Measurements from ENCODE around the gene DSPP.
"Not testable (repeated sequence)": the region's sequence is repeated elsewhere in the genome, so short reads cannot be mapped to it uniquely, and the experiment has no call there.

DSPP gene

DNA sequence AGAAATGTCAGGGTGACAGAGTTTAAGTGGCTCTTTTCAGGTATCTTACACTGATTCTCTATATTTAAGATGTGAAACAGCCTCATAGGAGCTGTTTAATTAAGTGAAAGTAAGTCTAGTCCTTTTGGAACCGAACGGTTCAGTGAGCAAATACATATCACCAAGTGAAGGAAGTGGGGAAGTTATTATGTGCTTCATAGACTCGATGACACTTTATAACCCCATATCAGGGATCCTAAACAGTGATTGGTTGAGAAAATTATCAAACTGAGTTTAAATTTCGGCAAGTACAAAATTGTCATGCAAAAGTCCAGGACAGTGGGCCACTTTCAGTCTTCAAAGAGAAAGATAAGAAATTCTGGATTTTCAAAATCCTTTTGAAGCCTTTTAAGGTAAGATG, at the start of gene DSPP:
TSS of gene DSPP (plus strand) at position 301 of the 400 bp plus-strand sequence. CDS start 2,380 bp downstream, outside the sequence.
- no peak for DNase-seq

DNA sequence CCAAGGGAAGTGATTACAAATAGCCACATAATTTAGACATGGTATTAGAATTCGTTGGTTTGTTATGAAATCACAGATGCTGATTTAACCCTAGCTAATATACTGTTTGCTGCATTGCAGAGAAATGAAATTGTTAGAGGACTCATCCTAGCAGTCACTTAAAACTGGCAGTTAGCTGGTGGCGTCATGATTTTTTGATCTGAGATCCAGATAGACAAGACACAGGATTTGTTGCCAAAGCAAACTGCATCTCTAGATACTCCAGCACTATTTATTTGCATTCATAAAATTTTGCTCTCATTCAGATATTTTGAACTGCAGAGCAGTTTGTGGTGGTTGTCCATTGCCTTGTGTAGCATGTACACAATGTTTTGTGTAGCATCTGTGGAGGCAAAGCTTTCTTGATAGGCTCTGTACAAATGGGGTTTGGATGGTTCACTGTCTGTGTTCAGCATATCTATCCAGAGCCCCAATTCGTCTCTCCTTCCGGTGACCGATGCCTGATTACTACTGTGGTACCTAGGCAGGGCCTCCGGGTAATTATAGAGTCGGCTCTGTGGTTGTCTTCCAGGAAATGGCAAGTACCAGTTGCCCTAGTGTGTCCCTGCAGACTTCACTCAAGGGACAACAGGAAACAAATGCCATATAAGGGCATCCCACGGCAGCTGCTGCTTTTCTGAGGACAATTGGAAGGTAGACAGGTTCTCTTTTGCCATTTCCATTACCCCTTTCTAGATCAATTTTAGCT, 49.1 kb upstream of the DSPP start:
- peak; percentile 62 for DNase-seq

DNA sequence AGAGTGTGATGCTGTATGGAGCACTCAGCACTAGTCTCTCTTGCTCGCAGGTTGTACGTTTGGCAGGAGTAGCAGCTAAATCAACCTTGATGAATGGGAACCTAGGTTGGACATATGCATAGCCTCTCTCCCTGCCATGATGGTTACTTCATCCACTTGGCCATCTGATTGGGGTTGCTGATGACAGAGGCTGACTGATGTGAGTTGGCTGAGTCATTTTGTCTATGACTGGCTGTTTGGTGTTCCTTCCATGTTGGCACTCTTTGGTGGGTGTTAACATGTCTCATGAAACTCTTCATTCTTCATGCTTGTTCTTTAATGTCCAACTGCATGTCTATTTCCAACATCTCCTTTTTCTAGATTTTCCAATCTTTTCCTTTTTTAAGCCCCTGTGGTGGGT, 47.5 kb upstream of the DSPP start:
- no peak for DNase-seq

DNA sequence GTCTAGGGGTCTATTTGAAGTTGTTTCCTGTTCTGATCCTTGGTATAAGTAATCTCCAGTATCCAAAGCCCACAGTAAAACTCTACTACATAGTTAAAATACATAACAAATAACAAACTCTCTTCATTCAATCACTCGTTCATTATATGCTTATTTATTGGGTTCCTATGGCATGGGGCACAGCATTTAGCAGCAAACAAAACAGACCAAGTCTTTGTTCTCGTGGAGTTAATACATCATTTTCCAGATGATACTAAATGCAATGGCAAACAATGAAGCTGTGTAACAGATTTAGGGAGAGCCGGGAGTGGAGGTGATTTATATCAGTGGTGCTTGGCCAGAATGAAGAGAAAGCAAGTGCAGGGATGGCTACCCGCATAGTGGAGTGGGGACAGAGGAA, 42.6 kb upstream of the DSPP start:
- no peak for DNase-seq

DNA sequence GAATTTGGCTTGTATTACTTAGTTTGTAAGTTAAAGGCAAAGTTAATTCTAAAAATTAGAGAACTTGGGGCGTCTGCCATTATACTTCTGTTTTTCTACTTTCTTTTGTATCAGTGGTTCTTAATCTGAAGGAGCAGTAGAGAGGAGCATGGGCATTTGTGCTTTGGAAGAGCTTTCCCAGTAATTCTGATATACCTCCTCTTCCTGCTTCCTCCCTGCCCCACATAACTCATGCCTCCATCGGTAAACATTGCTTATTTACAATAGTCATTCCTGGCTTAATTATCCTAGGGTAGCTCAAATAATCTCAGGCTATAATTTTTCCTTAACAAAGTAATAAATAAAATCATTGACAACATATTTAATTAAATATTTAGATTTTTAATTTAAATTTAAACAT, 42.1 kb upstream of the DSPP start:
- no peak for DNase-seq

DNA sequence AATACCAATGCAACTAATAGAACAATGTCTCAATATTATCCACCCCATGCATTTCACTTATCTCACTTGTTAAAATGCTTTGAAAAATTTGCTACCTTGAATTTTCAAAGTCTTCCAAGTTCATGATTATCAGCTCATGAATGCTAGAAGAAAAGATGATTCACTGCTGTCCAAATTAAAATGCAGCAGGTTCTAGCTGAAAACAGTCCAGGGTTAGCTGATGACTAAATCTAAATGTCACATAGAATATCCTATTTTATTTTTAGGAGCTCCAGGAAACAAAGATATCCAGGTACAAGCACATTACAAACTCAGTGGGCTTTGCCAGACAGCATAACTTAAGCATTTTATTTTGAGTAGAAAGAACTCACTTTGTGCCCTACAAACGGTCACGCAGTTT, 41.1 kb upstream of the DSPP start:
- DNase-seq = no peak

DNA sequence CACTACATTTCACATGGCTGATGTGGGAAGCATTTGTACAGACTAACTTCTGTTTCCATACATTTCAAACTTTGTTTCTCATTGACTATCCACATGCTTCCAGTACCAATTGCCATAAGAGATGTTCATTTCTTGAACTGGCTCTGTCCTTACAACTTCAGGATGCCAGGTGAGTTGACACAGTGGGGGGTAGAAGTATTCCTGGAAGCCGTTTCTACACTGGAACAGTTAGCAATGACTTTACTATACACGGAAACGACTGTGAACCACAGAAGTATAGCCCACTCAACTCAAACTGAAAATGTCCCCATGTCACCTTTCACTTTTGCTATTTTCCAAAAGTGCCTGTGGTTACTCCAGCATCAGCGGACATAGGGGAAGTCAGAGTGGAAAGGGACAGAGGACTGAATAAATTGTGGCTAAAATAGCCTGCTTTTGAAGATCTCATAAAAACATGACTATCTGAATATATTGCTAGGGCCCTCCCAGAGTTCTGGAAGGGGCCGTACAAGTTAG, 38.0 kb upstream of the DSPP start:
- no peak for DNase-seq

DNA sequence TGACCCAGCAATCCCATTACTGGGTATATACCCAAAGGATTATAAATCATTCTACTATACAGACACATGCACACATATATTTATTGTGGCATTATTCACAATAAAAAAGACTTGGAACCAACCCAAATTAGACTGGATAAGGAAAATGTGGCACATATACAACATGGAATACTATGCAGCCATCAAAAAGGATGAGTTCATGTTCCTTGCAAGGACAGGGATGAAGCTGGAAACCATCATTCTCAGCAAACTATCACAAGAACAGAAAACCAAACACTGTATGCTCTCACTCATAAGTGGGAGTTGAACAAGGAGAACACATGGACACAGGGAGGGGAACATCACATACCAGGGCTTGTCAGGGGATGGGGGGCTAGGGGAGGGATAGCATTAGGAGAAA, 34.0 kb upstream of the DSPP start:
- DNase-seq = not testable (repeated sequence)

DNA sequence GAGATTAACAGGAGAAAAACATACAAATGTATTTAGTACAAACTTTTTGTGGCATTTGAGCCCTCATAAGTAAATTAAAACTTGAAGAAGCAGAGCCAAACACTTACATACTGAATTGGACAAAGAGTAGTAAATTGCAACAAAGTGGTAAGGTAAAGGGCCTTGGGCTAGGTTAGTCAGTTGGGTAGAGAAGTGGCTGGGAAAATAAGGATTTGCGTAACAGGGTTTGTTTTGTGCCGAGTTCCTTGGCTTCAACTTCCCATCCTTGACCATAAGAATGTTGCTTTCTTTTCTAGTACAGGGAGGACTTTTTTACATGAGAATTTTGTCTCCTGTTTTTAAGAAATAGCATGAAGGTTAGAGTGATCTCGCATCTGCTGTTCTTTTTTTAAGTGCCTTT, 33.3 kb upstream of the DSPP start:
- no peak for DNase-seq

DNA sequence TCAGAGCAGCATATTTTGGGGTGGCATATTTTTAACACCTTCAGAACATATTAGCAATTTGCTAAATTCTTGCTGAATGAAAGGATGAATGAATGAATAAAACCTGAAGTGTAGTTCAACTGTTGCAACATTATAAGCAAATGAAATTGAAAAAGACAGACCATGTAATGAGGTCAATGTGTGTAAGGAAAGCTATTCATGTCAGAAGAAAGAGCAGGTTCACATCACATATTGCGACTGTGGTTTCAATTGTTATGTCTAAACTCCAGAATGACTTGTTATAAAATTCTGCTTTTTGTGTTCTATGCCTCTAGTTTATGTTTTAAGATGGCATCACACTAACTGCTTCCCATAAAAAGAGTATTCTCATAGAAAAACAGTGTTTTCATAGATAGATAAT, 32.9 kb upstream of the DSPP start:
- no peak for DNase-seq

DNA sequence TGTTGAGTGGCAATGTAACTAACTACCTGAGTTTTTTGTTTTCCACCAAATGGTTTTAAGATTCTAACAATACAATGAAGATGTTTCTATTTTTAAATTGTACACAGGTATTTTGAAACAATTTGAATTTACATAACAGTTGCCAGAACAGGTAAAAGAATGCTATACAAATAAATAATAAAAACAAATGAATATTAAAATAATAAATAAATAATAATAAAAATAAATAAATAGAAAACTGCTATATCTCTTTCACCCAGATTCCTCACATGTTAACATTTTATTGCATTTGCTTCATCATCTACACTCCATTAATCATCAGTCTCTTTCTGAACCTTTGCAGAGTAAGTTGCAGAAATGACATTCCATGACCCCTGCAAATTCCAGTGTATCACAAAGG, 32.3 kb upstream of the DSPP start:
- DNase-seq = no peak

DNA sequence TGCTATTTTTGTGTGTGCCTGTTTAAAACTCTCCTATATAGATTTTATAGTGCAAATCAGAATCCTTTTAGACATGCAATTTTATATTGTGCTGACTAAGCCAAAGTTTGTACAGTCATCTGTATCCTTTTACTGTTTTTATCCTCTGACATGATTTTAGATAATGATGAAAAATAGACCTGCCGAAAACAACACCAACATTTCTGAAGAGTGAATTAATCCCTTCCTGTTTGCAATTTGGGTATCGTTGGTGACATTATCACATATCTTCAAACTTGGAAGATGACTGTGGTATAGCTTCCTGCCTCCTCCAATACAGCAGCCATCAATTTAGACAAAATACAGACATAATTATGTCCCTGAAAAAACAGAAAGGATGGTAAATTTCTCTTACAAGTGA, 28.9 kb upstream of the DSPP start:
- DNase-seq = no peak

DNA sequence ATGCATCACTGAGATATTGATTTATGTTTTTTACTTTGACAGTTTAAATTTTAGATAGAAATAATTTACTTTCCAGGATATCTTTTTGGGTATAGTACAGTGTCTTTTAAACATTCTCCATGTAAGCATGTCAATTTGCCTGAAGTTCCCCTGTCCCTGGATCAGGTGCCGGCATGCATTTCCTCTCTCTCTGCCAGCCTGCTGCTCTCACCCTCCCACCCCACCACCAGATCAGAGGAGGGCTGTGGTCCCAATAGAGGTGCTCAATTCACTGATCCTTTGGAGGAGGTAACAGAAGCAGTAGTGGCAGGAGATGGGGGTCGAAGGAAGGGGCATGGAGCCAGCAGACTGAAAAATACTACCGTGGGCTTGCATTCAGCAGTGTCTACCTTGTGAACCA, 28.3 kb upstream of the DSPP start:
- no peak for DNase-seq

DNA sequence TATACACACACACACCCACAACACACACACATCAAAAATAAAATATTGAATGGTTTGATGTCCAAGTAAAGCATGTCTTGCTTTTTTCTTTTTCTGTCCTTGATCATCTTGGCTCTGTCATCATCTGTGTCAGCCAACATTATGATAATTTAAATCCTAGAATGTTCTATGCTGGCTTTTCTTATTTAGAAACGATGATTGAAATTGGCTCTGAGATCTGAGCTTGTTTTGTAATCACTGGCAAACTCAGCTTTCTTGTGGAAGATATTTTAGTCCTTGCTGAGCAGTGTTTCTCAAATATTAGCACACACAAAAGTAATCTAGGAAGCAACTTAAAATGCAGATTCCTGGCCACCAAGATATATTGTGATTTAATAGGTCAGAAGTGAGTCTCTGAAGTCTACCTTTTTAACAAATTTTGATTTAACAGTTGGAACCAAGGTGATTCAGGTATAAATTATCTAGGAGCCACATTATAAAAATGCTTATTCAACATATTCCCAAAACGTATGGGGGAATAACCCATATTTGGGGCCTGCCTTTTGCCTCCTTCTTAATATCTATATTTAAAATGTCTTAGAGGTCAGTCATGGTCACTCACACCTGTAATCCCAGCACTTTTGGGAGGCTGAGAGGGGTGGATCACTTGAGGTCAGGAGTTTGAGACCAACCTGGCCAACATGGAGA, 24.0 kb upstream of the DSPP start:
- DNase-seq = no peak

DNA sequence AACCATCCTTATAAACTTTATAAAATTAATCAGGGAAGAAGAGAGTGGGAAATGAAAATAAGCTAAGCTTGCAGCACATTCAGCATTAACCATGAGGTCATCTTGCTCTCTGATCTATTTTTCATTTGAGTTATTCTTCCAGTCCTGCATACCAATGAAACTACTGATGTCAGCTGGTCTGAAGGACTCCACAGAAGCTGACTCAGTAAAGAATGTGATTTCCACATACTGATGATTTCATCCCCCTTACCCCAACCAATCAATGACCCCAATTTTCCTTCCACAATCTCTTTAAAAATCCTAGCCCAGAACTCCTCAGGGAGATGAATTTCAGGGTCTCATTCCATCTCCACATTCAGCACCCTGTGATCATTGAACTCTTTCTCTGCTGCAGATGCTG, 18.8 kb upstream of the DSPP start:
- no peak for DNase-seq

DNA sequence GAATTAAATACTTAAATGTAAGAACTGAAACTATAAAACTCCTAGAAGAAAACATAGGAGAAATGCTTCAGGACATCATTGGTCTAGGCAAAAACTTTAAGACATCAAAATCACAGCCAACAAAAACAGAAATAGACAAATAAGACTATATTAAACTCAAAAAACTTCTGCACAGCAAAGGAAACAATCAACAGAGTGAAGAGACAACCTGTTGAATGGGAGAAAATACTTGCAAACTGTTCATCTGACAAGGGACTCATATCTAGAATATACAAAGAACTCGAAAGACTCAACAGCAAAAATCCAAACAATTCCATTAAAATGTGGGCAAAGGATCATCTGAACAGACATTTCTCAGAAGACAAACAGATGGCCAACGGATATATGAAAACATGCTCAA, 16.2 kb upstream of the DSPP start:
- no peak for DNase-seq

DNA sequence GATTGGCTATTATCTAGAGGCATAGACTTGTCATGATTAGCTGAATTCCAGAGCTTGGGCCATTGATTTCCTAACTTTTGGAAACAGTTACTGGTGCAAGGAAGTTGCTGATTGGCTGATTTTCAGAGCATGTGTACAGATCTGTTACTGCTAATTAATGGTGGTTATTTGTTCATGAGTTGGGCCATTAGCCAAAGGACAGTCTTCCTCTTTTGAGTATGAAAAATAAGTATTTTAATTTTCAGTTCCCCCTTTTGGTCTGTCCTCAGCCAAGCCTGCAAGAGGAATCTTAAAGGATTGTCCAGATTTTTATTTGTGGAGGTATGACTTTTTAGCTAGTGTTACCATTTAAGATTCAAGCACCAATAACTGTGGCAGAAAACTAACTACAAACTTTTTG, 7.0 kb upstream of the DSPP start:
- DNase-seq = no peak

DNA sequence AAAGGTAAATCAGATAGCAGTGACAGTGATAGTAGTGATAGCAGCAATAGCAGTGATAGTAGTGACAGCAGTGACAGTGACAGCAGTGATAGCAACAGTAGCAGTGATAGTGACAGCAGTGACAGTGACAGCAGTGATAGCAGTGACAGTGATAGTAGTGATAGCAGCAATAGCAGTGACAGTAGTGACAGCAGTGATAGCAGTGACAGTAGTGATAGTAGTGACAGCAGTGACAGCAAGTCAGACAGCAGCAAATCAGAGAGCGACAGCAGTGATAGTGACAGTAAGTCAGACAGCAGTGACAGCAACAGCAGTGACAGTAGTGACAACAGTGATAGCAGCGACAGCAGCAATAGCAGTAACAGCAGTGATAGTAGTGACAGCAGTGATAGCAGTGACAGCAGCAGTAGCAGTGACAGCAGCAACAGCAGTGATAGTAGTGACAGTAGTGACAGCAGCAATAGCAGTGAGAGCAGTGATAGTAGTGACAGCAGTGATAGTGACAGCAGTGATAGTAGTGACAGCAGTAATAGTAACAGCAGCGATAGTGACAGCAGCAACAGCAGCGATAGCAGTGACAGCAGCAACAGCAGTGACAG, 6.1 kb downstream of the DSPP start:
- DNase-seq = no peak

DNA sequence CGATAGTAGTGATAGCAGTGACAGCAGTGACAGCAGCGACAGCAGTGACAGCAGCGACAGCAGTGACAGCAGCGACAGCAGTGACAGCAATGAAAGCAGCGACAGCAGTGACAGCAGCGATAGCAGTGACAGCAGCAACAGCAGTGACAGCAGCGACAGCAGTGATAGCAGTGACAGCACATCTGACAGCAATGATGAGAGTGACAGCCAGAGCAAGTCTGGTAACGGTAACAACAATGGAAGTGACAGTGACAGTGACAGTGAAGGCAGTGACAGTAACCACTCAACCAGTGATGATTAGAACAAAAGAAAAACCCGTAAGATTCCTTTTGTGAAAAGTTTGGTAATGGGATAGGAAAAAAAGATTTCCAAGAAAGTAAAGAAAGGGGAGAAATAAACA, 7.9 kb downstream of the DSPP start:
- no peak for DNase-seq

DNA sequence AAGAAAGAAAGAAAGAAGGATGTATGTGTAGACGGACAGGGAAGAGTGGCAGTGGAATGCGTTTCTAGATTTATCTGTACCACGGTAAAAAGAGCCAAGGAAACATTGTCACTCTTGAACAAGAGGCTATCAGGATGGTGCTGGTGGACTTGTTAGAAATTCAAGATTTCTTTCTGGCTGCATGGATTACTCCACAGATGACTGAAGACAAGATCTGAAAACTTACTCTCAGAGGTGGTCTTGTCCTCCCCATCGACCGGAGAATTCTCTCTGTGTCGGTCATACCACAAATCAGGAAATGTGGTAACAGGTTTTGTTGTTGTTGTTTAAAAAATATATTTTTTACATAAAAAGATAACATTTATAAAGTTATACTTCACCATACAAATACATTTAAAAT, 11.8 kb downstream of the DSPP start:
- DNase-seq = no peak

DNA sequence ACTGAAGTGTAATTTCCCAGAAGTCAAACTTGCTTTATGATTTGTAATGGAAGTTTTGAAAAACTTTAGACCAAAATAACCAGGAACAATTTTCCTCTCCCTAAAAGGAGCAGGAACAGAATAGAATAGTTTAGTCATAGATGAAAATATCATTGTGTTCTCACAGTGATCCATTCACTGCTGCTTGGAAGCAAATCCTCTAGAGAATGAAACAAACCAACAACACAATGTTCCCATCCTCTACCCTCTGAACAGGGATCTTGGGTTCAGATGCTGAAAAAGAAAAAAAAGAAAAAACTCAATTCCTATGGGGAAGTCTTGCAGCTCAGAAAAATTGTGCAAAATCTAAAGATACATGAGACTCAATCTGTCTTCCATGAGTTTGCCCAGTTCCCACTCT, 12.2 kb downstream of the DSPP start:
- DNase-seq = no peak

DNA sequence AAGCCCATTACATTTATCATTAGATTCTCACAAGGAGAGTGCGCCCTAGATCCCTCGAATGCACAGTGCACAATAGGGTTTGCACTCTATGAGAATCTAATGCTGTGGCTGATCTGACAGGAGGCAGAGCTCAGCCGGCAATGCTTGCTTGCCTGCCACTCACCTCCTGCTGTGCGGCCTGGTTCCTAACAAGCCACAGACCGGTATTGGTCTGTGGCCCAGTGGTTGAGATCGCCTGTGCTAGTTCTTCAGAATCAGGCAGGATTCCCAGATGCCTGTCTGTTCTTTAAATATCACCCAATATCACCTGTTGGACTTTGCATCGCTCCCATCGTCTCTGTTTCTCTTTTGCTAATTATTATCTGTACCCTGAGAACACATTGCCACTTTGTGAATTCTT, 14.0 kb downstream of the DSPP start:
- DNase-seq = no peak

DNA sequence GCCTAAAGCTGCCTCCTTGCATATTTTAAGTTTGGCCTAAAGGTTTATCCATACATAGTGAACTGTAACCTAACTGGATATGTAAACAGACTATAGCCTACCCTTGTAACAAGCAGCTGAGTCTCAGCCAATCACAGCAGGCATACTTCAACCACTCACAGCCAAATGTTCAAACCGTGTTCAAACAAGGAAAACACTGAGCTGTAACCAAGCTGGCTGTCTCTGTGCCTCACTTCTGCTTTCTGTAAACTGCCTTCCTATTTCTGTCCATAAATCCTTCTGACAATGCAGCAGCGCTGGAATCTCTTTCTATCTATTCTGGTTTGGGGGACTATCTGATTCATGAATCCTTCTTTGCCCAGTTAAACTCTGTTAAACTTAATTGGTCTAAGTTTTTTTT, 16.4 kb downstream of the DSPP start:
- no peak for DNase-seq

DNA sequence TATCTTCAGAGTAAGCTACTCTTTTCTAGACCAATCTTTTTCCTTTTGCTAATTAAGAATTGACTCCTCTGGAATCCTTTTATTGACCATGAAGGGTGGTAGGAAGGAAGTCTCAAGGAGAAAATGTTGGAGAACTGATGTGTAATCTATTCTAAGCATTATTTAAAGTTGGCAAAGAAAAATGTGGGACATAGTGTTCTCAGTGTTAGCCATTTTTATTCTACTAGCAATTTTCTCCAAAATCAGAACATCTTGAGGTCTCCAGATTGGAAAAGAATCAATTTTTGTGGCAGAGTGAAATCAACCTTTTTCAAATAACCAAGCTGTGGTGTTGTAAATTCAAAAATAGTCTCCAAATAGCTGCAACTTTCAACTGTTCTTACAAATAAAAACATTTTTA, 23.3 kb downstream of the DSPP start:
- no peak for DNase-seq
